K562 (cell line): ENCODE results near the gene TFE3. TPM values are rescaled to one million over a fixed set of nuclear protein-coding genes. Genes with fewer than 3 reads are reported as not detected.

Experiments used
- ATAC-seq: fragments of 200-7000 bp; cut with Tn5 transposase; 3 replicates; pipeline ENCODE4 v1.9.1; 2020; ENCODE audit warnings: moderate library complexity
- BruUV-seq: library from RNA; stranded (reverse); fragments of 400-500 nt; replicated peaks from 2 replicates; lab custom pipeline; 2021; lab: Mats Ljungman, UMichigan
- CTCF ChIA-PET: fragments of 300-600 bp; formaldehyde crosslinking; extraction: SDS; loops from one replicate; lab custom pipeline; 2021; ENCODE audit warnings: low intra/inter-chr PET ratio; lab: Yijun Ruan, JAX
- POLR2A ChIA-PET: fragments of 300-600, 350-650 bp; sonication (Branson Sonifier 250); formaldehyde crosslinking; extraction: SDS; loops from one replicate; lab custom pipeline; 2021; ENCODE audit warnings: antibody characterized with exemption, inconsistent platforms; lab: Yijun Ruan, JAX
- DNase-seq, 4 experiments: peaks; one replicate each; pipeline versions ENCODE4 v3.0.0 to v3.0.0-alpha.2; 2011 to 2018; ENCODE audit warnings: low spot score in 3 of 4, mixed read lengths in 3 of 4; ENCODE audit errors: extremely low read depth in 1 of 4
- FAIRE-seq: peaks from 2 replicates; lab custom pipeline; 2011; peaks lifted over from hg19 to GRCh38; lab: Jason Lieb, UNC
- H2AFZ ChIP-seq: 2 replicates; pipeline ENCODE4 v1.6.0; 2011; ENCODE audit warnings: low read depth, low read length, control low read depth, inconsistent platforms
- H3K27ac ChIP-seq: fragments of 200-600 bp; 3 replicates; pipeline ENCODE4 v1.8.0; 2011; ENCODE audit warnings: low read depth, mild to moderate bottlenecking, control low read depth, inconsistent platforms, low read length, moderate library complexity, mixed read lengths; ENCODE audit errors: extremely low read depth
- H3K27me3 ChIP-seq, 2 experiments: fragments of 300-600 bp in 1 of 2; 2 replicates in 1 of 2; 3 replicates in 1 of 2; pipeline versions ENCODE4 v1.6.0 to v1.8.0; 2011; ENCODE audit warnings: inconsistent platforms in 2 of 2, low read length in 2 of 2, mild to moderate bottlenecking in 1 of 2, mixed read lengths in 1 of 2, moderate library complexity in 1 of 2; ENCODE audit not compliant: control insufficient read depth in 2 of 2, insufficient read depth in 2 of 2
- H3K36me3 ChIP-seq: fragments of 300-600 bp; 3 replicates; pipeline ENCODE4 v1.8.0; 2011; ENCODE audit warnings: mild to moderate bottlenecking, low read length, inconsistent platforms; ENCODE audit not compliant: control insufficient read depth, insufficient read depth
- H3K4me1 ChIP-seq, 2 experiments: fragments of 200-600 bp in 1 of 2; replicated peaks in 1 of 2; 2 replicates in 1 of 2; 3 replicates in 1 of 2; pipeline versions ENCODE4 v1.5.1 to v1.8.0; 2011; ENCODE audit warnings: inconsistent platforms in 2 of 2, low read length in 2 of 2, mild to moderate bottlenecking in 1 of 2, mixed read lengths in 1 of 2, moderate library complexity in 1 of 2; ENCODE audit not compliant: control insufficient read depth in 2 of 2, insufficient read depth in 2 of 2
- H3K4me2 ChIP-seq: 2 replicates; pipeline ENCODE4 v1.6.1; 2011; ENCODE audit warnings: low read length, control low read depth, inconsistent platforms, mixed read lengths; ENCODE audit not compliant: insufficient read depth
- H3K4me3 ChIP-seq: fragments of 200-600 bp; sonication (generic), shearing (Covaris generic); 2 replicates; pipeline ENCODE4 v1.5.1; 2016; ENCODE audit warnings: control low read depth, inconsistent platforms
- H3K79me2 ChIP-seq: fragments of 200-600 bp; 3 replicates; pipeline ENCODE4 v1.8.0; 2011; ENCODE audit warnings: low read length, inconsistent platforms; ENCODE audit not compliant: control insufficient read depth, insufficient read depth
- H3K9ac ChIP-seq, 2 experiments: 2 replicates each; pipeline versions ENCODE4 v1.6.0 to v1.6.1; 2011; ENCODE audit warnings: low read depth in 2 of 2, low read length in 2 of 2, control low read depth in 1 of 2, inconsistent platforms in 1 of 2, mild to moderate bottlenecking in 1 of 2, mixed read lengths in 1 of 2; ENCODE audit not compliant: insufficient read depth in 1 of 2
- H3K9me1 ChIP-seq: one replicate; pipeline ENCODE4 v1.6.0; 2011; ENCODE audit warnings: inconsistent platforms, mild to moderate bottlenecking, low read length, moderate library complexity; ENCODE audit not compliant: control insufficient read depth, insufficient read depth
- H3K9me3 ChIP-seq: replicated peaks from 2 replicates; pipeline ENCODE4 v1.5.1; 2011; ENCODE audit warnings: low read depth, low read length, inconsistent platforms; ENCODE audit not compliant: control insufficient read depth, insufficient read depth
- H4K20me1 ChIP-seq: replicated peaks from 2 replicates; pipeline ENCODE4 v1.6.1; 2011; ENCODE audit warnings: low read length, inconsistent platforms, mixed read lengths; ENCODE audit not compliant: control insufficient read depth, insufficient read depth
- E2F4 ChIP-seq: sonication (generic); formaldehyde crosslinking; IDR thresholded peaks from 2 replicates; pipeline ENCODE4 v1.8.0; 2022; ENCODE audit warnings: mild to moderate bottlenecking, low read depth, missing genetic modification reagents
- HDAC8 ChIP-seq: fragments of 450-650 bp; IDR thresholded peaks from 2 replicates; pipeline ENCODE4 v1.6.1; 2016; ENCODE audit warnings: mild to moderate bottlenecking, missing genetic modification characterization, moderate library complexity, missing compliant biosample characterization
- MCM2 ChIP-seq: fragments of 450-650 bp; IDR thresholded peaks from 2 replicates; pipeline ENCODE4 v1.6.1; 2017; ENCODE audit warnings: low read depth, mild to moderate bottlenecking
- MEF2A ChIP-seq: IDR thresholded peaks from 2 replicates; pipeline ENCODE4 v1.6.1; 2011; ENCODE audit warnings: low read depth, mild to moderate bottlenecking, low read length, moderate library complexity; ENCODE audit not compliant: control insufficient read depth
- NFATC3 ChIP-seq: fragments of 450-650 bp; IDR thresholded peaks from 2 replicates; pipeline ENCODE4 v1.6.1; 2017; ENCODE audit warnings: mild to moderate bottlenecking
- PCBP1 ChIP-seq: fragments of 200-400 bp; formaldehyde crosslinking; IDR thresholded peaks from 2 replicates; pipeline ENCODE4 v1.6.1; 2018; ENCODE audit warnings: mild to moderate bottlenecking, low read depth, low read length; ENCODE audit not compliant: poor library complexity, severe bottlenecking
- ZBTB40 ChIP-seq, 2 experiments: fragments of 450-650 bp in 1 of 2; sonication (generic) in 1 of 2; formaldehyde crosslinking in 1 of 2; IDR thresholded peaks; 2 replicates each; pipeline versions ENCODE4 v1.7.1 to v1.9.0; 2016 to 2022; ENCODE audit warnings: inconsistent platforms in 1 of 2, mild to moderate bottlenecking in 1 of 2, missing genetic modification reagents in 1 of 2
- WGBS: fragments of 100-300 bp; shearing (Covaris generic); methylation state at CpG from one replicate; pipeline ENCODE4 v1.1.6; 2016; ENCODE audit warnings: low coverage, mixed read lengths; ENCODE audit not compliant: insufficient coverage; ENCODE audit errors: missing lambda C conversion rate; 5-methylcytosine and 5-hydroxymethylcytosine counted together
- in situ Hi-C: fragments of 300-500 bp; cut with MboI; formaldehyde crosslinking; loops from 4 replicates; pipeline ENCODE4 v1.15.0; 2018; ENCODE audit warnings: inconsistent platforms, mixed read lengths
- intact Hi-C: fragments of 100-400 bp; cut with micrococcal nuclease; formaldehyde crosslinking; loops from 2 replicates; pipeline ENCODE4 v1.14.2; 2022
- polyA plus RNA-seq, 8 experiments: library from polyadenylated mRNA; depleted of rRNA in 4 of 8; stranded (reverse) in 5 of 8; unstranded in 3 of 8; fragments of >200 nt; fragmentation: Nextera tagmentation in 2 of 8; fragmentation: Illumina TruSeq in 1 of 8; extraction: Ambion mirVana in 2 of 8; extraction: Trizol in 1 of 8; gene quantifications; 2 replicates each; pipeline versions ENCODE4 v1.2.1 to v1.2.3, GENCODE V29; 2011 to 2014; ENCODE audit warnings: inconsistent platforms in 1 of 8, missing spikeins in 1 of 8
- total RNA-seq, 7 experiments: library from RNA; depleted of rRNA in 6 of 7; stranded (reverse); fragments of >200 nt in 6 of 7; fragmentation: Illumina TruSeq in 2 of 7; extraction: Trizol in 2 of 7; gene quantifications; 2 replicates each; pipeline versions ENCODE4 v1.2.1 to v1.2.3, GENCODE V29; 2011 to 2021; ENCODE audit warnings: low replicate concordance in 1 of 7
- TF ChIP-seq, protein P1 (sequence below): sonication (generic); formaldehyde crosslinking; IDR thresholded peaks from 2 replicates; pipeline ENCODE4 v1.8.0; 2022; ENCODE audit warnings: missing genetic modification reagents, mild to moderate bottlenecking, borderline replicate concordance

The TFE3 gene
- total and polyA plus RNA-seq, 9 of the 15 experiments (the other 6 are each of a cell fraction or from before 2014, with no cell fraction given) = 1.9 to 20.3 (median 11.9) TPM

GRCh38 chrX:48999030-48999429, 44.1 kb downstream of the TFE3 start:
- no TSS peak for BruUV-seq
- no peak overlapping the region for H3K4me2 ChIP-seq
- FAIRE-seq (no peak), DNase-seq (no peak), ATAC-seq (no peak)
- no peak overlapping the region for H3K4me3 ChIP-seq
- no peaks in the 10 kb centered on the region for H3K27me3 ChIP-seq
- in situ Hi-C loops = no loop called here
- peaks cover 3 to 6% of the 10 kb centered on the region in 2 experiments; a peak in 2 of 5 replicates for H3K4me1 ChIP-seq
- intact Hi-C loops = no loop called here
- ChIA-PET POLR2A (no interaction called here), CTCF (no interaction called here)
- H4K20me1 ChIP-seq = no peaks in the 10 kb centered on the region
- peaks cover 18% of the 10 kb centered on the region for H3K79me2 ChIP-seq
- no peak overlapping the region for H3K9ac ChIP-seq
- no peak overlapping the region for H2AFZ ChIP-seq
- no peaks in the 10 kb centered on the region for H3K9me3 ChIP-seq
- TF ChIP-seq PCBP1 = no peak
- no peak for TF ChIP-seq MEF2A
- no peak for TF ChIP-seq NFATC3
- TF ChIP-seq ZBTB40 (IDR thresholded peaks at IDR 0.05) = no peak
- no peak for TF ChIP-seq ZBTB40 (CRISPR knock-in tag; IDR thresholded peaks at IDR 0.05)
- TF ChIP-seq, protein P1, sequence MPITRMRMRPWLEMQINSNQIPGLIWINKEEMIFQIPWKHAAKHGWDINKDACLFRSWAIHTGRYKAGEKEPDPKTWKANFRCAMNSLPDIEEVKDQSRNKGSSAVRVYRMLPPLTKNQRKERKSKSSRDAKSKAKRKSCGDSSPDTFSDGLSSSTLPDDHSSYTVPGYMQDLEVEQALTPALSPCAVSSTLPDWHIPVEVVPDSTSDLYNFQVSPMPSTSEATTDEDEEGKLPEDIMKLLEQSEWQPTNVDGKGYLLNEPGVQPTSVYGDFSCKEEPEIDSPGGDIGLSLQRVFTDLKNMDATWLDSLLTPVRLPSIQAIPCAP (CRISPR knock-in tag) = no peak
- no peak for TF ChIP-seq E2F4
- TF ChIP-seq MCM2 = no peak
- no peak for TF ChIP-seq HDAC8
- WGBS = 85% methylated on average over 1 of the region's 5 CpGs
- H3K9me1 ChIP-seq = no peaks in the 10 kb centered on the region
- H3K36me3 ChIP-seq = peaks cover 38% of the 10 kb centered on the region; the same call in 2 of the 3 replicates
- no peak overlapping the region for H3K27ac ChIP-seq
